Measurements from ENCODE around the gene ACTG1.

DNA sequence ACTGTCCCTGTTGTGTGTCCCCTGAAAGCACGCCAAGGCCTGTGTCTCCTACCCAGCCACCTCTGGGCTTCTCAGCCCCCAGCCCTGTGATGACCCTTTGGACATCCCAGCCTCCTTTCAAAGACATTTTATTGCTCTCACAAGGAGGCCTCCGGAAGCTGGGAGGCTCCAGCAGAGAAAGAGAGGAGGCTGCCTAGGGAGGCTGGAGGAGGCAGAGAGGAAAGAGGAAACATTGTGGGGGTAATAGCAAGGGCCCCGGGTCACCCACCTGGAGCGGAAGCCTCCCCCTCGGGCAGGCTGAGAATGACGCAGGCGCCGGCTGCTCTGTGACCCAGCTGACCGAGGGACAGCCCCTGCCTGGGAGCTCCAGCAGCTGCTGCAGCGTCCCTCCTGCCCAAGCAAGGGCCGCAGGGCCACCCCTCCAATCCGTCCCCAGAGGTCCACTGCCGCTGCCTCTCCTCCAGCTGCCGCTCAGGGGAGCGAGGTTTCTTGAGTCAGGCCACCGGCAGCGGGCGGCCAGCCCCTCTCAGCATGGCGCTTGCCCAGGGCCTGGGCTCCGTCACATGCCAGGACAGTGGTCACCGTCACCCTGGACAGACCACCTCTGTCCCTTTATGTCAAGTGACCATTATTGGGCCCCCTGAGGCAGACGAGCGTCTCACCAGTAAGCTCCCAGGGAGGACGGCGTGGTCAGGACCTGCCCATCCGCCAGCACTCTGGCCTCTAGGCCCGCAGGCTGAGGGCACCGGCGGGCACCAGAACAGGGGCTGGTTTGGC lies 29.3 kb downstream of the ACTG1 start:
- TF ChIP-seq, protein P1, sequence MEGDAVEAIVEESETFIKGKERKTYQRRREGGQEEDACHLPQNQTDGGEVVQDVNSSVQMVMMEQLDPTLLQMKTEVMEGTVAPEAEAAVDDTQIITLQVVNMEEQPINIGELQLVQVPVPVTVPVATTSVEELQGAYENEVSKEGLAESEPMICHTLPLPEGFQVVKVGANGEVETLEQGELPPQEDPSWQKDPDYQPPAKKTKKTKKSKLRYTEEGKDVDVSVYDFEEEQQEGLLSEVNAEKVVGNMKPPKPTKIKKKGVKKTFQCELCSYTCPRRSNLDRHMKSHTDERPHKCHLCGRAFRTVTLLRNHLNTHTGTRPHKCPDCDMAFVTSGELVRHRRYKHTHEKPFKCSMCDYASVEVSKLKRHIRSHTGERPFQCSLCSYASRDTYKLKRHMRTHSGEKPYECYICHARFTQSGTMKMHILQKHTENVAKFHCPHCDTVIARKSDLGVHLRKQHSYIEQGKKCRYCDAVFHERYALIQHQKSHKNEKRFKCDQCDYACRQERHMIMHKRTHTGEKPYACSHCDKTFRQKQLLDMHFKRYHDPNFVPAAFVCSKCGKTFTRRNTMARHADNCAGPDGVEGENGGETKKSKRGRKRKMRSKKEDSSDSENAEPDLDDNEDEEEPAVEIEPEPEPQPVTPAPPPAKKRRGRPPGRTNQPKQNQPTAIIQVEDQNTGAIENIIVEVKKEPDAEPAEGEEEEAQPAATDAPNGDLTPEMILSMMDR (conservative IDR thresholded peaks at IDR 0.05; ENCODE audit: low read depth, low read length), result no peak
- no peak for TF ChIP-seq EZH2 (IDR thresholded peaks at IDR 0.05; ENCODE audit: borderline replicate concordance, low read depth, low read length, poor library complexity, severe bottlenecking)
